IMR-90 (cell line): Measurements from ENCODE around the gene WNT10A. TPM values are rescaled to one million over a fixed set of nuclear protein-coding genes. Genes with fewer than 3 reads are reported as not detected.

Source experiments
- ATAC-seq: fragments of 200-7000 bp; cut with Tn5 transposase; 2 replicates; pipeline ENCODE4 v1.9.1; 2020; ENCODE audit warnings: low read depth, mild to moderate bottlenecking, moderate library complexity
- BruUV-seq: library from RNA; stranded (reverse); fragments of 400-500 nt; replicated peaks from 2 replicates; lab custom pipeline; 2021; lab: Mats Ljungman, UMichigan
- CTCF ChIA-PET: fragments of 300-600 bp; formaldehyde crosslinking; extraction: SDS; loops from one replicate; lab custom pipeline; 2021; ENCODE audit warnings: antibody characterized with exemption; lab: Yijun Ruan, JAX
- POLR2A ChIA-PET: fragments of 300-600 bp; sonication (Branson Sonifier 250); formaldehyde crosslinking; loops from one replicate; lab custom pipeline; 2022; ENCODE audit warnings: antibody characterized with exemption; ENCODE audit not compliant: unreplicated experiment; lab: Charles Lee
- DNase-seq: peaks from one replicate; pipeline ENCODE4 v3.0.0; 2013
- H2AFZ ChIP-seq: replicated peaks from 2 replicates; pipeline ENCODE3; 2013; ENCODE audit warnings: low read length, mild to moderate bottlenecking; ENCODE audit not compliant: poor library complexity
- H2AK5ac ChIP-seq: 2 replicates; pipeline ENCODE4 v1.6.1; 2013; ENCODE audit warnings: low read depth, low read length, inconsistent platforms
- H2AK9ac ChIP-seq: replicated peaks from 2 replicates; pipeline ENCODE3; 2013; ENCODE audit warnings: mild to moderate bottlenecking, low read depth, low read length, moderate library complexity; ENCODE audit not compliant: poor library complexity
- H2BK120ac ChIP-seq: 2 replicates; pipeline ENCODE4 v1.6.1; 2013; ENCODE audit warnings: low read depth, low read length, inconsistent platforms
- H2BK15ac ChIP-seq: 3 replicates; pipeline ENCODE4 v1.6.1; 2013; ENCODE audit warnings: low read depth, low read length, inconsistent platforms
- H2BK20ac ChIP-seq: 2 replicates; pipeline ENCODE4 v1.6.1; 2013; ENCODE audit warnings: low read depth, mild to moderate bottlenecking, inconsistent platforms, low read length, moderate library complexity
- H2BK5ac ChIP-seq: 2 replicates; pipeline ENCODE4 v1.6.1; 2013; ENCODE audit warnings: mild to moderate bottlenecking, low read depth, low read length, inconsistent platforms; ENCODE audit not compliant: poor library complexity, severe bottlenecking
- H3K14ac ChIP-seq: replicated peaks from 2 replicates; pipeline ENCODE4 v1.6.1; 2013; ENCODE audit warnings: low read depth, low read length, inconsistent platforms
- H3K18ac ChIP-seq: 2 replicates; pipeline ENCODE4 v1.6.1; 2013; ENCODE audit warnings: low read depth, low read length, control low read depth
- H3K23ac ChIP-seq: 2 replicates; pipeline ENCODE4 v1.6.1; 2013; ENCODE audit warnings: low read depth, low read length, inconsistent platforms
- H3K27ac ChIP-seq: 2 replicates; pipeline ENCODE4 v1.5.1; 2013; ENCODE audit warnings: mild to moderate bottlenecking, control low read depth, low read length; ENCODE audit not compliant: insufficient read depth
- H3K27me3 ChIP-seq: 2 replicates; pipeline ENCODE4 v1.6.1; 2013; ENCODE audit warnings: low read length; ENCODE audit not compliant: control insufficient read depth, insufficient read depth
- H3K36me3 ChIP-seq: 2 replicates; pipeline ENCODE4 v1.6.1; 2013; ENCODE audit warnings: low read length, mixed read lengths; ENCODE audit not compliant: control insufficient read depth, insufficient read depth
- H3K4ac ChIP-seq: 2 replicates; pipeline ENCODE4 v1.6.1; 2013; ENCODE audit warnings: low read depth, low read length, inconsistent platforms
- H3K4me1 ChIP-seq: 2 replicates; pipeline ENCODE4 v1.6.1; 2013; ENCODE audit warnings: low read length, mixed read lengths; ENCODE audit not compliant: control insufficient read depth, insufficient read depth
- H3K4me2 ChIP-seq: 2 replicates; pipeline ENCODE4 v1.6.1; 2013; ENCODE audit warnings: low read depth, mild to moderate bottlenecking, control low read depth, low read length, moderate library complexity
- H3K4me3 ChIP-seq: 2 replicates; pipeline ENCODE4 v1.5.1; 2013; ENCODE audit warnings: low read depth, mild to moderate bottlenecking, control low read depth, low read length, moderate library complexity; ENCODE audit not compliant: insufficient read depth
- H3K56ac ChIP-seq: 2 replicates; pipeline ENCODE4 v1.6.1; 2013; ENCODE audit warnings: low read length, inconsistent platforms; ENCODE audit not compliant: insufficient read depth; ENCODE audit errors: extremely low read depth
- H3K79me1 ChIP-seq, 2 experiments: 2 replicates each; pipeline ENCODE4 v1.6.1; 2013; ENCODE audit warnings: low read length in 2 of 2, inconsistent platforms in 1 of 2, low read depth in 1 of 2
- H3K9ac ChIP-seq: 2 replicates; pipeline ENCODE4 v1.6.1; 2013; ENCODE audit warnings: low read depth, low read length, control low read depth
- H3K9me1 ChIP-seq: 2 replicates; pipeline ENCODE4 v1.6.1; 2013; ENCODE audit warnings: low read length, inconsistent platforms; ENCODE audit not compliant: insufficient read depth
- H3K9me3 ChIP-seq: 2 replicates; pipeline ENCODE4 v1.6.1; 2013; ENCODE audit warnings: low read length; ENCODE audit not compliant: control insufficient read depth, insufficient read depth
- H4K20me1 ChIP-seq: 2 replicates; pipeline ENCODE4 v1.6.1; 2013; ENCODE audit warnings: low read length, inconsistent platforms; ENCODE audit not compliant: insufficient read depth
- H4K5ac ChIP-seq: 2 replicates; pipeline ENCODE4 v1.6.1; 2013; ENCODE audit warnings: mild to moderate bottlenecking, low read depth, low read length, control low read depth
- H4K8ac ChIP-seq, 2 experiments: 2 replicates each; pipeline ENCODE4 v1.6.1; 2013; ENCODE audit warnings: low read depth in 2 of 2, low read length in 2 of 2, control low read depth in 1 of 2, inconsistent platforms in 1 of 2
- H4K91ac ChIP-seq: 2 replicates; pipeline ENCODE4 v1.6.1; 2013; ENCODE audit warnings: low read depth, low read length, inconsistent platforms; ENCODE audit not compliant: insufficient read depth
- BHLHE40 ChIP-seq: fragments of 150-350 bp; IDR thresholded peaks from 2 replicates; pipeline ENCODE4 v1.6.1; 2016; ENCODE audit warnings: mild to moderate bottlenecking, low read depth, low read length
- CEBPB ChIP-seq: IDR thresholded peaks from 2 replicates; pipeline ENCODE4 v1.6.1; 2012; ENCODE audit warnings: low read depth, low read length, improper control_type of control experiment
- CHD1 ChIP-seq: IDR thresholded peaks from 2 replicates; pipeline ENCODE4 v1.6.1; 2012; ENCODE audit warnings: low read depth, low read length, improper control_type of control experiment
- ELK1 ChIP-seq: fragments of 150-350 bp; IDR thresholded peaks from 2 replicates; pipeline ENCODE4 v1.6.1; 2016; ENCODE audit warnings: low read depth, mild to moderate bottlenecking, low read length, moderate library complexity, borderline replicate concordance
- FOS ChIP-seq: fragments of 150-350 bp; IDR thresholded peaks from 2 replicates; pipeline ENCODE4 v1.6.1; 2016; ENCODE audit warnings: low read depth, low read length
- MAFK ChIP-seq: IDR thresholded peaks from 2 replicates; pipeline ENCODE4 v1.6.1; 2012; ENCODE audit warnings: low read depth, low read length, improper control_type of control experiment
- MAZ ChIP-seq: IDR thresholded peaks from 2 replicates; pipeline ENCODE4 v1.6.1; 2012; ENCODE audit warnings: low read depth, mild to moderate bottlenecking, low read length, improper control_type of control experiment, moderate library complexity, borderline replicate concordance
- MXI1 ChIP-seq: IDR thresholded peaks from 2 replicates; pipeline ENCODE4 v1.6.1; 2012; ENCODE audit warnings: low read depth, mild to moderate bottlenecking, low read length, moderate library complexity, borderline replicate concordance
- NFE2L2 ChIP-seq: fragments of 150-350 bp; IDR thresholded peaks from 2 replicates; pipeline ENCODE4 v1.6.1; 2016; ENCODE audit warnings: low read depth, mild to moderate bottlenecking, low read length
- POLR2A ChIP-seq: IDR thresholded peaks from 2 replicates; pipeline ENCODE4 v1.6.1; 2012; ENCODE audit warnings: mild to moderate bottlenecking, low read depth, low read length
- RAD21 ChIP-seq: IDR thresholded peaks from 2 replicates; pipeline ENCODE4 v1.6.1; 2012; ENCODE audit warnings: low read length, improper control_type of control experiment
- RCOR1 ChIP-seq: IDR thresholded peaks from 2 replicates; pipeline ENCODE4 v1.6.1; 2012; ENCODE audit warnings: mild to moderate bottlenecking, low read length, improper control_type of control experiment; ENCODE audit not compliant: insufficient replicate concordance
- RFX5 ChIP-seq: IDR thresholded peaks from 2 replicates; pipeline ENCODE4 v1.8.0; 2012; ENCODE audit warnings: low read depth, mild to moderate bottlenecking, low read length, moderate library complexity
- SMC3 ChIP-seq: fragments of 150-350 bp; IDR thresholded peaks from 2 replicates; pipeline ENCODE4 v1.6.1; 2016; ENCODE audit warnings: low read depth, mild to moderate bottlenecking, antibody characterized with exemption, low read length, moderate library complexity
- WGBS, 2 experiments: methylation state at CpG; one replicate each; pipeline versions ENCODE4 v1.1.5 to v1.1.7; 2013; ENCODE audit warnings: missing lambda C conversion rate in 2 of 2; ENCODE audit not compliant: insufficient read length in 1 of 2; ENCODE audit errors: extremely low coverage in 2 of 2; 5-methylcytosine and 5-hydroxymethylcytosine counted together
- dilution Hi-C: fragments of 300-500 bp; cut with HindIII; formaldehyde crosslinking; loops from one replicate; pipeline ENCODE4 v1.14.3; 2018; ENCODE audit warnings: low sequenced_read_pairs; ENCODE audit not compliant: unreplicated experiment
- in situ Hi-C: fragments of 300-500 bp; cut with MboI; formaldehyde crosslinking; loops from 3 replicates; pipeline ENCODE4 v1.14.3; 2019; ENCODE audit warnings: low sequenced_read_pairs, inconsistent platforms, mixed read lengths
- intact Hi-C: fragments of 100-400 bp; cut with micrococcal nuclease; formaldehyde crosslinking; loops from 2 replicates; pipeline ENCODE4 v1.10.0; 2022
- polyA plus RNA-seq, 3 experiments: library from polyadenylated mRNA; depleted of rRNA; stranded (reverse); fragments of >200 nt; gene quantifications; 2 replicates each; pipeline ENCODE4 v1.2.3, GENCODE V29; 2012; ENCODE audit warnings: low replicate concordance in 1 of 3
- total RNA-seq: library from RNA; depleted of rRNA; stranded (reverse); fragments of >200 nt; gene quantifications from 2 replicates; pipeline ENCODE4 v1.2.3, GENCODE V29; 2012
- TF ChIP-seq, protein P1 (sequence below): conservative IDR thresholded peaks from 2 replicates; pipeline ENCODE4 v1.5.1; 2012; ENCODE audit warnings: mild to moderate bottlenecking, low read depth, low read length, improper control_type of control experiment
- TF ChIP-seq, protein P2 (sequence below): fragments of 150-350 bp; IDR thresholded peaks from 2 replicates; pipeline ENCODE4 v1.6.1; 2017; ENCODE audit warnings: mild to moderate bottlenecking, antibody characterized with exemption, low read length, low read depth

The WNT10A gene
- total and polyA plus RNA-seq, 2 of the 4 experiments (the other 2 are of a cell fraction): not detected

- H2BK5ac ChIP-seq: no peak overlapping the region
- no peaks in the 10 kb centered on the region for H4K20me1 ChIP-seq
- H3K4me2 ChIP-seq: no peak overlapping the region
- H2AK9ac ChIP-seq: no peak overlapping the region
- H3K14ac ChIP-seq: no peak overlapping the region
- H3K36me3 ChIP-seq: no peaks in the 10 kb centered on the region
- 75% methylated on average over 4 of the region's 9 CpGs; no CpG with 5 or more reads in 1 of the 2 experiments for WGBS, 2 experiments
- ATAC-seq (no peak), DNase-seq (no peak)
- H4K5ac ChIP-seq: no peak overlapping the region
- H3K27me3 ChIP-seq: peaks cover 90% of the 10 kb centered on the region
- no peak overlapping the region for H3K23ac ChIP-seq
- no peak overlapping the region for H2BK15ac ChIP-seq
- H2AFZ ChIP-seq: no peak overlapping the region
- H2BK20ac ChIP-seq: no peak overlapping the region
- H2BK120ac ChIP-seq: no peak overlapping the region
- TF ChIP-seq BHLHE40 (no peak), CHD1 (no peak), RCOR1 (no peak), CEBPB (no peak), MAZ (no peak), MAFK (no peak), NFE2L2 (no peak), RAD21 (no peak), SMC3 (no peak), RFX5 (no peak), FOS (no peak), POLR2A (no peak), ELK1 (no peak), MXI1 (no peak)
- TF ChIP-seq, protein P1, sequence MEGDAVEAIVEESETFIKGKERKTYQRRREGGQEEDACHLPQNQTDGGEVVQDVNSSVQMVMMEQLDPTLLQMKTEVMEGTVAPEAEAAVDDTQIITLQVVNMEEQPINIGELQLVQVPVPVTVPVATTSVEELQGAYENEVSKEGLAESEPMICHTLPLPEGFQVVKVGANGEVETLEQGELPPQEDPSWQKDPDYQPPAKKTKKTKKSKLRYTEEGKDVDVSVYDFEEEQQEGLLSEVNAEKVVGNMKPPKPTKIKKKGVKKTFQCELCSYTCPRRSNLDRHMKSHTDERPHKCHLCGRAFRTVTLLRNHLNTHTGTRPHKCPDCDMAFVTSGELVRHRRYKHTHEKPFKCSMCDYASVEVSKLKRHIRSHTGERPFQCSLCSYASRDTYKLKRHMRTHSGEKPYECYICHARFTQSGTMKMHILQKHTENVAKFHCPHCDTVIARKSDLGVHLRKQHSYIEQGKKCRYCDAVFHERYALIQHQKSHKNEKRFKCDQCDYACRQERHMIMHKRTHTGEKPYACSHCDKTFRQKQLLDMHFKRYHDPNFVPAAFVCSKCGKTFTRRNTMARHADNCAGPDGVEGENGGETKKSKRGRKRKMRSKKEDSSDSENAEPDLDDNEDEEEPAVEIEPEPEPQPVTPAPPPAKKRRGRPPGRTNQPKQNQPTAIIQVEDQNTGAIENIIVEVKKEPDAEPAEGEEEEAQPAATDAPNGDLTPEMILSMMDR: no peak
- TF ChIP-seq, protein P2, sequence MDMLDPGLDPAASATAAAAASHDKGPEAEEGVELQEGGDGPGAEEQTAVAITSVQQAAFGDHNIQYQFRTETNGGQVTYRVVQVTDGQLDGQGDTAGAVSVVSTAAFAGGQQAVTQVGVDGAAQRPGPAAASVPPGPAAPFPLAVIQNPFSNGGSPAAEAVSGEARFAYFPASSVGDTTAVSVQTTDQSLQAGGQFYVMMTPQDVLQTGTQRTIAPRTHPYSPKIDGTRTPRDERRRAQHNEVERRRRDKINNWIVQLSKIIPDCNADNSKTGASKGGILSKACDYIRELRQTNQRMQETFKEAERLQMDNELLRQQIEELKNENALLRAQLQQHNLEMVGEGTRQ: no peak
- ChIA-PET CTCF (interaction anchor here (1.0 kb wide), 1 partner anchor 18 kb away, joined by 3 read pairs; no protein-coding TSS in a partner anchor), POLR2A (no interaction called here)
- in situ Hi-C loops (no loop called here), intact Hi-C loops (no loop called here), dilution Hi-C loops (no loop called here)
- H3K56ac ChIP-seq: no peak overlapping the region
- H3K9ac ChIP-seq: no peak overlapping the region
- peaks cover 2% of the 10 kb centered on the region for H3K9me3 ChIP-seq
- no peaks in the 10 kb centered on the region for H3K9me1 ChIP-seq
- H3K4me1 ChIP-seq: no peaks in the 10 kb centered on the region
- H3K18ac ChIP-seq: no peak overlapping the region
- BruUV-seq: no TSS peak
- H4K8ac ChIP-seq: no peak overlapping the region
- H2AK5ac ChIP-seq: no peak overlapping the region
- no peak overlapping the region for H3K27ac ChIP-seq
- H3K4me3 ChIP-seq: no peak overlapping the region
- no peak overlapping the region for H3K4ac ChIP-seq
- no peak overlapping the region for H4K91ac ChIP-seq
- H3K79me1 ChIP-seq: no peaks in the 10 kb centered on the region
Measured at GRCh38 chr2:218869064-218869463, 11.6 kb upstream of the WNT10A start.
